Stomach smooth muscle (tissue), 2 donors: ENCODE results near the gene PRELID3B.

Experiments
- H3K27ac ChIP-seq: one replicate; pipeline ENCODE4 v1.7.0; 2013; ENCODE audit warnings: mild to moderate bottlenecking, low read length, inconsistent platforms
- H3K27me3 ChIP-seq, 2 donors: one replicate each; pipeline ENCODE4 v1.7.0; 2013; ENCODE audit warnings: low read length in 2 of 2; ENCODE audit not compliant: insufficient read depth in 2 of 2, control insufficient read depth in 1 of 2
- H3K36me3 ChIP-seq, 2 donors: one replicate each; pipeline ENCODE4 v1.7.0; 2013; ENCODE audit warnings: low read length in 2 of 2; ENCODE audit not compliant: control insufficient read depth in 2 of 2, insufficient read depth in 2 of 2
- H3K4me1 ChIP-seq: one replicate; pipeline ENCODE4 v1.7.0; 2013; ENCODE audit warnings: low read length; ENCODE audit not compliant: control insufficient read depth, insufficient read depth
- H3K4me3 ChIP-seq, 2 donors: one replicate each; pipeline ENCODE4 v1.7.0; 2013; ENCODE audit warnings: low read length in 2 of 2
- H3K9ac ChIP-seq, 2 donors: one replicate each; pipeline ENCODE4 v1.7.0; 2013; ENCODE audit warnings: low read length in 2 of 2, mild to moderate bottlenecking in 1 of 2
- H3K9me3 ChIP-seq, 2 donors: one replicate each; pipeline ENCODE4 v1.7.0; 2013; ENCODE audit warnings: low read length in 2 of 2; ENCODE audit not compliant: control insufficient read depth in 2 of 2
- donor health status: healthy.
- donor health status: Pancreatic carcinoma.

PRELID3B gene

GRCh38 chr20:58991715-58992114 is 50.9 kb downstream of the PRELID3B start:
- H3K36me3 ChIP-seq, result peaks cover 78 to 85% of the 10 kb centered on the region in 2 donors
- H3K9ac ChIP-seq, result no peak overlapping the region
- no peaks in the 10 kb centered on the region for H3K4me1 ChIP-seq
- no peak overlapping the region for H3K4me3 ChIP-seq
- no peaks in the 10 kb centered on the region for H3K27me3 ChIP-seq
- H3K9me3 ChIP-seq, result no peaks in the 10 kb centered on the region
- no peak overlapping the region for H3K27ac ChIP-seq

- Histone ChIP-seq H3K4me3 (no peak overlapping the region), H3K27me3 (no peaks in the 10 kb centered on the region), H3K9ac (no peak overlapping the region), H3K36me3 (peaks cover 74 to 79% of the 10 kb centered on the region in 2 donors), H3K4me1 (no peaks in the 10 kb centered on the region), H3K27ac (no peak overlapping the region), H3K9me3 (no peaks in the 10 kb centered on the region)
These were observed 51.7 kb downstream of the PRELID3B start for GRCh38 chr20:58990651-58991445.

- Histone ChIP-seq H3K27ac (no peak overlapping the region), H3K4me1 (peaks cover 7% of the 10 kb centered on the region), H3K36me3 (peaks cover 64 to 70% of the 10 kb centered on the region in 2 donors), H3K4me3 (no peak overlapping the region), H3K9ac (no peak overlapping the region), H3K9me3 (no peaks in the 10 kb centered on the region), H3K27me3 (no peaks in the 10 kb centered on the region)
These were observed 53.4 kb downstream of the PRELID3B start for GRCh38 chr20:58989196-58989595.

- H3K4me1 ChIP-seq, result peaks cover 14% of the 10 kb centered on the region
- H3K9ac ChIP-seq, result no peak overlapping the region
These were observed 54.1 kb downstream of the PRELID3B start for GRCh38 chr20:58988565-58988882.

GRCh38 chr20:58987790-58988564 is 54.6 kb downstream of the PRELID3B start:
- Histone ChIP-seq H3K4me1 (peaks cover 15% of the 10 kb centered on the region), H3K9me3 (no peaks in the 10 kb centered on the region), H3K36me3 (peaks cover 54 to 59% of the 10 kb centered on the region in 2 donors), H3K27me3 (no peaks in the 10 kb centered on the region), H3K4me3 (no peak overlapping the region), H3K9ac (no peak overlapping the region), H3K27ac (peak overlapping the region; percentile 2)

More at GRCh38 chr20:58988565-58988882, 54.1 kb downstream of the PRELID3B start:
- Histone ChIP-seq H3K27ac (no peak overlapping the region), H3K27me3 (no peaks in the 10 kb centered on the region), H3K4me3 (no peak overlapping the region), H3K36me3 (peaks cover 58 to 65% of the 10 kb centered on the region in 2 donors), H3K9me3 (no peaks in the 10 kb centered on the region)

- peaks cover 24% of the 10 kb centered on the region for H3K4me1 ChIP-seq
- no peak overlapping the region for H3K9ac ChIP-seq
- H3K27me3 ChIP-seq, result no peaks in the 10 kb centered on the region
- H3K27ac ChIP-seq, result peak overlapping the region; percentile 2
- no peaks in the 10 kb centered on the region for H3K9me3 ChIP-seq
- peaks cover 48 to 50% of the 10 kb centered on the region in 2 donors for H3K36me3 ChIP-seq
- H3K4me3 ChIP-seq, result no peak overlapping the region
These were observed 55.5 kb downstream of the PRELID3B start for GRCh38 chr20:58986968-58987517.

GRCh38 chr20:58986286-58986967 is 56.2 kb downstream of the PRELID3B start:
- H3K36me3 ChIP-seq, result peaks cover 44 to 45% of the 10 kb centered on the region in 2 donors
- no peaks in the 10 kb centered on the region for H3K9me3 ChIP-seq
- no peak overlapping the region for H3K27ac ChIP-seq
- H3K4me3 ChIP-seq, result no peak overlapping the region
- H3K27me3 ChIP-seq, result no peaks in the 10 kb centered on the region
- peaks cover 27% of the 10 kb centered on the region for H3K4me1 ChIP-seq
- H3K9ac ChIP-seq, result no peak overlapping the region

- Histone ChIP-seq H3K27me3 (no peaks in the 10 kb centered on the region), H3K36me3 (peaks cover 36 to 39% of the 10 kb centered on the region in 2 donors), H3K27ac (no peak overlapping the region), H3K9ac (no peak overlapping the region), H3K4me3 (no peak overlapping the region), H3K4me1 (peaks cover 27% of the 10 kb centered on the region), H3K9me3 (no peaks in the 10 kb centered on the region)
These were observed 56.9 kb downstream of the PRELID3B start for GRCh38 chr20:58985656-58986055.

GRCh38 chr20:58984691-58985090 is 57.9 kb downstream of the PRELID3B start:
- Histone ChIP-seq H3K4me1 (peaks cover 27% of the 10 kb centered on the region), H3K36me3 (peaks cover 30 to 33% of the 10 kb centered on the region in 2 donors), H3K9me3 (no peaks in the 10 kb centered on the region), H3K27me3 (no peaks in the 10 kb centered on the region), H3K9ac (no peak overlapping the region), H3K27ac (no peak overlapping the region), H3K4me3 (no peak overlapping the region)
